ENCODE results near the gene RPLP2.

GRCh38 chr11:797296-798092, 12.3 kb upstream of the RPLP2 start:
- TF ChIP-seq YY1 (IDR thresholded peaks at IDR 0.05; ENCODE audit: insufficient read depth, insufficient read length), result no peak
- no peak for TF ChIP-seq ZNF274 (IDR thresholded peaks at IDR 0.05; ENCODE audit: low read depth, low read length)

Data from NT2/D1 (cell line).